ENCODE data around the gene ANXA8.
"Not testable (repeated sequence)": the region's sequence is repeated elsewhere in the genome, so short reads cannot be mapped to it uniquely, and the experiment has no call there.

ANXA8 gene

GRCh38 chr10:47456079-47456785 is 27.7 kb downstream of the ANXA8 start:
- H3K4me3 ChIP-seq (ENCODE audit: low read depth, low read length): no peak overlapping the region
- TF ChIP-seq, protein P1, sequence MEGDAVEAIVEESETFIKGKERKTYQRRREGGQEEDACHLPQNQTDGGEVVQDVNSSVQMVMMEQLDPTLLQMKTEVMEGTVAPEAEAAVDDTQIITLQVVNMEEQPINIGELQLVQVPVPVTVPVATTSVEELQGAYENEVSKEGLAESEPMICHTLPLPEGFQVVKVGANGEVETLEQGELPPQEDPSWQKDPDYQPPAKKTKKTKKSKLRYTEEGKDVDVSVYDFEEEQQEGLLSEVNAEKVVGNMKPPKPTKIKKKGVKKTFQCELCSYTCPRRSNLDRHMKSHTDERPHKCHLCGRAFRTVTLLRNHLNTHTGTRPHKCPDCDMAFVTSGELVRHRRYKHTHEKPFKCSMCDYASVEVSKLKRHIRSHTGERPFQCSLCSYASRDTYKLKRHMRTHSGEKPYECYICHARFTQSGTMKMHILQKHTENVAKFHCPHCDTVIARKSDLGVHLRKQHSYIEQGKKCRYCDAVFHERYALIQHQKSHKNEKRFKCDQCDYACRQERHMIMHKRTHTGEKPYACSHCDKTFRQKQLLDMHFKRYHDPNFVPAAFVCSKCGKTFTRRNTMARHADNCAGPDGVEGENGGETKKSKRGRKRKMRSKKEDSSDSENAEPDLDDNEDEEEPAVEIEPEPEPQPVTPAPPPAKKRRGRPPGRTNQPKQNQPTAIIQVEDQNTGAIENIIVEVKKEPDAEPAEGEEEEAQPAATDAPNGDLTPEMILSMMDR (IDR thresholded peaks at IDR 0.05; ENCODE audit: low read depth, low read length): no peak

GRCh38 chr10:47455350-47456078 is 28.4 kb downstream of the ANXA8 start:
- H3K4me3 ChIP-seq (ENCODE audit: low read depth, low read length): not testable (repeated sequence)

GRCh38 chr10:47454780-47455058 is 29.2 kb downstream of the ANXA8 start:
- TF ChIP-seq, protein P1 (IDR thresholded peaks at IDR 0.05; ENCODE audit: low read depth, low read length): no peak

DNA sequence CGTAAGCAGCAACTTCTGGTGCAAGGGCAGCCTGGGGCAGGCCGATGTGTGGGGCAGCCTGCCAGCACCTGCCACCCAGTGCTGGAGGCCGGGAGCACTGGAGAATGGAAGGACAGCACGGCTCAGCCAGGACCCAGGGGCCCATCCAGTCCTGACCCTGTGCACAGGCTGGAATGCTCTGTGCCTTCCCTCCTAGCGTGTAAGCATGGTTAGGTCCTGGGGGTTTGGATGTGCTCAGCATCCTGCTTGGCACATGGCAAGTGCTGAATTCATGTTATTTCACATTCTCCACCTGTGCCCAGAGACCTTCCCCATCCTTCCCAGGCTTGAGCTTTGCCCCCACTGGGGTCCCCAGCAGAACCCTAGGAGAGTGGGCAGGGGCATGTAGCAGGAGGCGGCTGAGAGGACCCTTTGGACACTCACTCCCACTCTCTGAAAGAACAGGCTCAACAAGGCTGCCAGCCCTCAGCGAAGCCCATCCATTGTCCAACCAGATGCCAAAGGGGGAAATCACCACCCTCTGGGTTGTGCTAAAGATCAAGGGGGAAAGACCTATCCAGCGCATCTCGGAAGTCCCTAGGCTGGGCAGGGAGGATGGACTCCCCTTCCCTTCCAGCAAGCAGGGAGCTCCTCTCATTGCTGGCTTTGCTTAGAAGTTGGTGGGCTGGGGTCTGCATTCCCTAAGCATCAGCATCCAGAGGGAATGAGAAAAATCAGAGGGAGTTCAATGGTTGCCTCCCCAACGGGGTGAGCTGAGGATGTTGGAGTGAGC is 29.7 kb downstream of the ANXA8 start:
- TF ChIP-seq, protein P1 (IDR thresholded peaks at IDR 0.05; ENCODE audit: low read depth, low read length): no peak
- no peak overlapping the region for H3K4me3 ChIP-seq (ENCODE audit: low read depth, low read length)

More at GRCh38 chr10:47454780-47455058, 29.2 kb downstream of the ANXA8 start:
- H3K4me3 ChIP-seq (ENCODE audit: low read depth, low read length): no peak overlapping the region

DNA sequence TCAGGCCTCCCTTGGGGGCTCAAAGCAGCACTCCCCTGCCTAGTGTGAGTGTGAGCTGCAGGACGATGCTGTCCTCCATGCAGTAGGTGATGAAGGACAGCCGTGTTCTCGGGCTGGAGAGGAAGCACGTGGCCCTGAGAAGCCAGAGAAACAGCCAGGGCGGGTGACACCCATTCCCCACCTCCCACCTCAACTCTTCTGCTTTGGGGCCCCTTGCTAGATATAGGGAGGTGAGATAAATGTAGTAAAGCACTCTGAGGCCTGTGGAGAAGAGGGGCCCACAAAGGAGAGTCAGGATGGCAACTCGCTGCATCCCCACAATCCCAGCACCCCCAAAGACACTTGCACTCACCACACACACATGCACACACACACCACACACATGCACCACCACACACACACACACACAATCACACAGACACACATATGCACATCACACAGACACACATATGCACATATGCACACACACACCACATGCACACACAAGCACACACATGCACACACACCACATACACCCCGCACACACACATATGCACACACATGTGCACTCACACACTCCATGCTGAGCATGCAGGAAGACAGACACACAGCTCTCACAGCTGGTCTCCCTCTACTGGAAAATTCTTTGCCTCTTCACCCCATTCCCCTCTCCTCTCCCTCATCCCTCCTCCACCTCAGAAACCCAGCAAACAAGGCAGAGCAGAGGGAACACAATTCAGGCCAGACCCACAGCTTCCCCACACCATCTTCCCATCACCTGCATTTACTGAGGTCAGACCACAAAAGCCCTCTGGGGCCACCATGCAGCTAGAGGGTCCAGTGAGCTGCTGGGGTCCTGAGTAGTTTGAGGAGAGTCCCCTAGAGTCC is 30.5 kb downstream of the ANXA8 start:
- TF ChIP-seq, protein P1 (IDR thresholded peaks at IDR 0.05; ENCODE audit: low read depth, low read length): no peak
- H3K4me3 ChIP-seq (ENCODE audit: low read depth, low read length): no peak overlapping the region

GRCh38 chr10:47452495-47453140 is 31.3 kb downstream of the ANXA8 start:
- TF ChIP-seq, protein P1 (IDR thresholded peaks at IDR 0.05; ENCODE audit: low read depth, low read length): no peak
- no peak overlapping the region for H3K4me3 ChIP-seq (ENCODE audit: low read depth, low read length)

- TF ChIP-seq, protein P1 (IDR thresholded peaks at IDR 0.05; ENCODE audit: low read depth, low read length): no peak
- no peak overlapping the region for H3K4me3 ChIP-seq (ENCODE audit: low read depth, low read length)
These were observed 31.9 kb downstream of the ANXA8 start for GRCh38 chr10:47451998-47452494.

Data from WI38 (cell line).